GM19023 (cell line): Measurements from ENCODE around the gene ATRN.

Experiments
- ATAC-seq: cut with Tn5 transposase; IDR thresholded peaks from one replicate; pipeline ENCODE4 v1.9.1; 2021; ENCODE audit warnings: mild to moderate bottlenecking, moderate library complexity; ENCODE audit not compliant: unreplicated experiment

The ATRN gene

GRCh38 chr20:3672547-3673171 is 201.8 kb downstream of the ATRN start:
- no peak for ATAC-seq

GRCh38 chr20:3673221-3674070 is 202.6 kb downstream of the ATRN start:
- no peak for ATAC-seq

GRCh38 chr20:3674447-3674846 is 203.6 kb downstream of the ATRN start:
- ATAC-seq = no peak

- no peak for ATAC-seq
These were observed 204.4 kb downstream of the ATRN start for GRCh38 chr20:3674995-3675900.

- no peak for ATAC-seq
These were observed 206.9 kb downstream of the ATRN start for GRCh38 chr20:3677733-3678132.

GRCh38 chr20:3678198-3678597 is 207.4 kb downstream of the ATRN start:
- ATAC-seq = no peak

GRCh38 chr20:3678856-3679720 is 208.3 kb downstream of the ATRN start:
- no peak for ATAC-seq

GRCh38 chr20:3679749-3680700 is 209.2 kb downstream of the ATRN start:
- no peak for ATAC-seq

GRCh38 chr20:3680701-3681351 is 210.0 kb downstream of the ATRN start:
- no peak for ATAC-seq

GRCh38 chr20:3681352-3681930 is 210.6 kb downstream of the ATRN start:
- no peak for ATAC-seq

- ATAC-seq = no peak
These were observed 211.3 kb downstream of the ATRN start, which contains the start of gene ADAM33 for GRCh38 chr20:3681931-3682781. TSS of gene ADAM33 (minus strand) at chr20:3682010. CDS start at chr20:3682004, 6 bp downstream.

- no peak for ATAC-seq
These were observed 214.5 kb downstream of the ATRN start for GRCh38 chr20:3685341-3685740.

- no peak for ATAC-seq
These were observed 215.6 kb downstream of the ATRN start for GRCh38 chr20:3686421-3686820.

- ATAC-seq = no peak
These were observed 216.1 kb downstream of the ATRN start for GRCh38 chr20:3686867-3687321.

- ATAC-seq = no peak
These were observed 216.8 kb downstream of the ATRN start for GRCh38 chr20:3687655-3688054.

GRCh38 chr20:3689978-3690377 is 219.2 kb downstream of the ATRN start:
- no peak for ATAC-seq

GRCh38 chr20:3690413-3690812 is 219.6 kb downstream of the ATRN start:
- no peak for ATAC-seq
